OCI-LY7 (cell line): ENCODE measurements around the gene TBC1D10A. TPM values are rescaled to one million over a fixed set of nuclear protein-coding genes. Genes with fewer than 3 reads are reported as not detected.

ENCODE experiments used
- BruUV-seq: library from RNA; stranded (reverse); fragments of 400-500 nt; replicated peaks from 2 replicates; lab custom pipeline; 2021; lab: Mats Ljungman, UMichigan
- CTCF ChIA-PET: fragments of 300-600 bp; sonication (Branson Sonifier 250); formaldehyde crosslinking; loops from one replicate; lab custom pipeline; 2022; ENCODE audit warnings: antibody characterized with exemption; ENCODE audit not compliant: unreplicated experiment; lab: Charles Lee
- POLR2A ChIA-PET: fragments of 300-600 bp; sonication (Branson Sonifier 250); formaldehyde crosslinking; loops from one replicate; lab custom pipeline; 2022; ENCODE audit warnings: antibody characterized with exemption; lab: Charles Lee
- DNase-seq: peaks from one replicate; pipeline ENCODE4 v3.0.0-alpha.2; 2015; ENCODE audit warnings: low spot score
- H2AFZ ChIP-seq: fragments of 200-600 bp; sonication (generic), shearing (Covaris generic); 2 replicates; pipeline ENCODE4 v1.6.1; 2014; ENCODE audit warnings: mild to moderate bottlenecking, antibody characterized with exemption, low read length, moderate library complexity
- H3K27ac ChIP-seq: fragments of 200-600 bp; sonication (generic); 2 replicates; pipeline ENCODE4 v1.5.1; 2014; ENCODE audit warnings: mixed run types, low read depth, mild to moderate bottlenecking, moderate library complexity, low read length, inconsistent platforms; ENCODE audit not compliant: poor library complexity, severe bottlenecking
- H3K36me3 ChIP-seq: fragments of 200-600 bp; sonication (generic); 2 replicates; pipeline ENCODE4 v1.6.1; 2014; ENCODE audit warnings: mild to moderate bottlenecking, antibody characterized with exemption, low read length, moderate library complexity, mixed read lengths; ENCODE audit not compliant: insufficient read depth
- H3K4me1 ChIP-seq: fragments of 200-600 bp; sonication (generic); 2 replicates; pipeline ENCODE4 v1.5.1; 2014; ENCODE audit warnings: mild to moderate bottlenecking, low read length; ENCODE audit not compliant: insufficient read depth, poor library complexity, severe bottlenecking
- H3K4me2 ChIP-seq: fragments of 200-600 bp; sonication (generic); 2 replicates; pipeline ENCODE4 v1.6.1; 2014; ENCODE audit warnings: mild to moderate bottlenecking, low read length
- H3K4me3 ChIP-seq: fragments of 200-600 bp; sonication (generic); 2 replicates; pipeline ENCODE4 v1.5.1; 2014; ENCODE audit warnings: mild to moderate bottlenecking, low read depth, low read length; ENCODE audit not compliant: poor library complexity, severe bottlenecking
- H3K79me2 ChIP-seq: fragments of 200-600 bp; sonication (generic); 2 replicates; pipeline ENCODE4 v1.6.1; 2016; ENCODE audit warnings: low read depth, mild to moderate bottlenecking, low read length, moderate library complexity, mixed read lengths; ENCODE audit not compliant: insufficient read depth
- H3K9me2 ChIP-seq: fragments of 200-600 bp; sonication (generic); 2 replicates; pipeline ENCODE4 v1.6.1; 2016; ENCODE audit warnings: mild to moderate bottlenecking, low read length, mixed read lengths; ENCODE audit not compliant: insufficient read depth
- H3K9me3 ChIP-seq: fragments of 200-600 bp; sonication (generic); 2 replicates; pipeline ENCODE4 v1.6.1; 2014; ENCODE audit warnings: mild to moderate bottlenecking, mixed run types, low read length, mixed read lengths
- H4K20me1 ChIP-seq: fragments of 200-600 bp; sonication (generic); 2 replicates; pipeline ENCODE4 v1.6.1; 2014; ENCODE audit warnings: mild to moderate bottlenecking, antibody characterized with exemption, low read length, moderate library complexity, mixed read lengths; ENCODE audit not compliant: insufficient read depth
- CTCF ChIP-seq: fragments of 200-600 bp; sonication (generic); conservative IDR thresholded peaks from 2 replicates; pipeline ENCODE4 v1.5.1; 2014; ENCODE audit warnings: mild to moderate bottlenecking, antibody characterized with exemption, low read length, moderate library complexity, mixed read lengths
- EZH2phosphoT487 ChIP-seq: fragments of 200-600 bp; sonication (generic); IDR thresholded peaks from 2 replicates; pipeline ENCODE4 v1.6.1; 2018; ENCODE audit warnings: low read depth, borderline replicate concordance, mild to moderate bottlenecking, mixed run types, antibody characterized with exemption, low read length, moderate library complexity, mixed read lengths
- intact Hi-C: fragments of 100-400 bp; cut with micrococcal nuclease; formaldehyde crosslinking; loops from one replicate; pipeline ENCODE4 v1.10.0; 2022; ENCODE audit not compliant: unreplicated experiment
- total RNA-seq, 2 experiments: library from RNA; depleted of rRNA in 1 of 2; stranded (reverse); fragments of >200 nt in 1 of 2; shearing (Covaris generic) in 1 of 2; gene quantifications; 2 replicates each; pipeline ENCODE4 v1.2.3, GENCODE V29; 2014 to 2022

The TBC1D10A gene
- total RNA-seq, 2 experiments from 2014 or later = 15.1 to 16.2 TPM

- DNase-seq = peak; percentile 87
- intact Hi-C loops = loop anchor here (5.0 kb wide), 1 partner anchor 936 kb away; no protein-coding TSS in a partner anchor
- Histone ChIP-seq H3K27ac (peak overlapping the region; percentile 47), H3K36me3 (peaks cover under 1% of the 10 kb centered on the region; the same call in 1 of the 2 replicates), H3K4me3 (peak overlapping the region; percentile 4), H2AFZ (no peak overlapping the region), H3K4me2 (peak overlapping the region; percentile 57), H3K4me1 (peaks cover 82% of the 10 kb centered on the region), H4K20me1 (no peaks in the 10 kb centered on the region), H3K9me3 (no peaks in the 10 kb centered on the region), H3K9me2 (no peaks in the 10 kb centered on the region), H3K79me2 (peaks cover 5% of the 10 kb centered on the region; the same call in 1 of the 2 replicates)
- CTCF ChIA-PET = no interaction called here
- no TSS peak for BruUV-seq
- POLR2A ChIA-PET = interaction anchor here (3.0 kb wide), 1 partner anchor 19 kb away, joined by 14 read pairs; the partner anchor contains the start of gene TBC1D10A
- TF ChIP-seq EZH2phosphoT487 (no peak), CTCF (no peak)
These were observed 18.1 kb downstream of the TBC1D10A start for GRCh38 chr22:30308518-30309230.

GRCh38 chr22:30308093-30308492 is 18.6 kb downstream of the TBC1D10A start:
- Histone ChIP-seq H3K9me3 (no peaks in the 10 kb centered on the region), H3K36me3 (peaks cover 6% of the 10 kb centered on the region; the same call in 1 of the 2 replicates), H3K4me2 (peak overlapping the region; percentile 57), H3K27ac (peak overlapping the region; percentile 47), H3K4me1 (peaks cover 87% of the 10 kb centered on the region), H4K20me1 (no peaks in the 10 kb centered on the region), H3K9me2 (no peaks in the 10 kb centered on the region), H3K79me2 (peaks cover 5% of the 10 kb centered on the region; the same call in 1 of the 2 replicates), H2AFZ (no peak overlapping the region), H3K4me3 (peak overlapping the region; percentile 4)
- ChIA-PET CTCF (no interaction called here), POLR2A (interaction anchor here (3.0 kb wide), 1 partner anchor 19 kb away, joined by 14 read pairs; the partner anchor contains the start of gene TBC1D10A)
- no peak for TF ChIP-seq EZH2phosphoT487
- TF ChIP-seq CTCF = no peak
- intact Hi-C loops = loop anchor here (5.0 kb wide), 1 partner anchor 936 kb away; no protein-coding TSS in a partner anchor
- BruUV-seq = no TSS peak
- DNase-seq = no peak
